ENCODE measurements around the gene TLR2. TPM values are rescaled to one million over a fixed set of nuclear protein-coding genes. Genes with fewer than 3 reads are reported as not detected.
"Not testable (repeated sequence)": the region's sequence is repeated elsewhere in the genome, so short reads cannot be mapped to it uniquely, and the experiment has no call there.

The TLR2 gene
- total RNA-seq, 4 donors from 2014 or later, result 5.3 to 26.9 (median 17.3) TPM

DNA sequence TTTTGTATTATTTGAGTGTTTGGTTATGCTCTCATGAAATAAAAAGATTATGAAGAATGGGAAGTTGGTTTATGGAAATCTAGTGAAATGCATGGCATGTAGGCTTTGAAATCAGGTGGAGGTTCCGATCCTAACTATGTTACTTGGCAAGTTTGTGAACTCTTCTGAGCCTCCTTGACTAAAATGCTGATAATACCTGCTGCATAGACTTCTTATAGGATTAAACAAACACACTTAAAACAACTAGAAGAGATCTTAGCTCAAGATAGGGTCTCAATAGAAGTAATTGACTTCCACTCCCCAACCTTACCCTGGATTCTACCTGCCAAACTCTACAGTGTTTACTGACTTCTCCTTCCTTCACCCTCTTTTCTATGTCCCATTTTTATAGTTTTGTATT lies 22.2 kb upstream of the TLR2 start:
- Histone ChIP-seq H3K4me3 (no peak overlapping the region), H3K27me3 (no peaks in the 10 kb centered on the region), H3K27ac (peak overlapping the region in 2 of 4 donors; percentile 11 to 24), H3K36me3 (no peaks in the 10 kb centered on the region), H3K9me3 (no peaks in the 10 kb centered on the region), H3K4me1 (peaks cover 0 to 10% (median 9%) of the 10 kb centered on the region in 3 donors)
- intact Hi-C loops (cut with DNase I), result no loop called here
- no peak for DNase-seq
- WGBS, 2 donors, result 81 to 88% methylated on average over 1 of the region's 1 CpG
- TF ChIP-seq CTCF (IDR thresholded peaks at IDR 0.05), result no peak
- TF ChIP-seq POLR2A (IDR thresholded peaks at IDR 0.05), result no peak

GRCh38 chr4:153663667-153664066 lies 20.4 kb upstream of the TLR2 start:
- Histone ChIP-seq H3K27me3 (no peaks in the 10 kb centered on the region), H3K4me3 (no peak overlapping the region), H3K36me3 (no peaks in the 10 kb centered on the region), H3K9me3 (no peaks in the 10 kb centered on the region), H3K4me1 (peaks cover 0 to 10% (median 9%) of the 10 kb centered on the region in 3 donors), H3K27ac (no peak overlapping the region)
- intact Hi-C loops (cut with DNase I), result no loop called here
- DNase-seq, result no peak
- TF ChIP-seq POLR2A (IDR thresholded peaks at IDR 0.05) (no peak), CTCF (IDR thresholded peaks at IDR 0.05) (no peak)
- 50 to 77% methylated on average over 1 of the region's 1 CpG for WGBS, 2 donors

- H3K9me3 ChIP-seq; H3K36me3 ChIP-seq; H3K27me3 ChIP-seq; H3K27ac ChIP-seq; intact Hi-C loops (cut with DNase I); DNase-seq; H3K4me3 ChIP-seq; H3K4me1 ChIP-seq: not testable (repeated sequence)
- 43 to 44% methylated on average over 1 of the region's 1 CpG for WGBS, 2 donors
These were observed 17.6 kb upstream of the TLR2 start for GRCh38 chr4:153666505-153666904.

DNA sequence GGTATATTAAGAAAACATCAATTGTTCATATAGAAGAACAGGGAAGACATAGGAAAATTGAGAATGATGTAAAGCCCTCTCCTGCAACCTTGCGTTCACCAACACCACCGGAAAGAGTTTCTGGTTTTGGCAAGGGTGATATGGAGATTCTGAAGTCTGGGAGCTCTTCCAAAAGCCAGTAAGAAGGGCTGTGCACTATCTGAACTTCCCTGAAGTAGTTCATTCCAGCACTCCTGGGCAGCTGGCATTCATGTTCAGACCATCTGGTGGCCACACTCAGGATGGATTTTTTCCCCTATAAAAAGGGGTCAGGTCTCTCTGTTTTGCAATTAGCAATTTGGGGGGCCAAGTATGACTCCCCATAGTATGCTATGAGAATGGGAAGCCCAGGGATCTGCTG lies 15.4 kb upstream of the TLR2 start:
- no peak for TF ChIP-seq POLR2A (IDR thresholded peaks at IDR 0.05)
- no peaks in the 10 kb centered on the region for H3K4me1 ChIP-seq
- H3K27ac ChIP-seq, result no peak overlapping the region
- 54 to 70% methylated on average over 2 of the region's 2 CpGs for WGBS, 2 donors
- H3K4me3 ChIP-seq, result no peak overlapping the region
- intact Hi-C loops (cut with DNase I), result no loop called here
- DNase-seq, result no peak
- H3K36me3 ChIP-seq, result no peaks in the 10 kb centered on the region
- no peaks in the 10 kb centered on the region for H3K9me3 ChIP-seq
- H3K27me3 ChIP-seq, result no peaks in the 10 kb centered on the region

DNA sequence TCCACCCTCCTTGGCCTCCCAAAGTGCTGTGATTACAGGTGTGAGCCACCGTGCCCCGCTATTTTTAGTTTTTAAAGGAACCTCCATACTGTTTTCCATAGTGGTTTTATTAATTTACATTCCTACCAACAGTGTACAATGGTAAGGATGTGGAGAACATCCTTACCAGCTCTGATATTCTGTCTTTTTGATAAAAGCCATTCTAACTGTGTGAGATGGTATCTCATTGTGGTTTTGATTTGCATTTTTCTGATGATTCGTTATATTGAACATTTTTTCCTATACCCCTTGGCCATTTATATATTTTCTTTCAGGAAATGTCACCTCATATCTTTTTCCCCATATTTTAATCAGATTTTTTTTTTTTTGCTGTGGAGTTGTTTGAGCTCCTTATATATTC lies 14.2 kb upstream of the TLR2 start:
- Histone ChIP-seq H3K9me3 (no peaks in the 10 kb centered on the region), H3K4me3 (no peak overlapping the region), H3K27ac (no peak overlapping the region), H3K36me3 (no peaks in the 10 kb centered on the region), H3K27me3 (no peaks in the 10 kb centered on the region), H3K4me1 (no peaks in the 10 kb centered on the region)
- no peak for TF ChIP-seq CTCF (IDR thresholded peaks at IDR 0.05)
- no peak for TF ChIP-seq POLR2A (IDR thresholded peaks at IDR 0.05)
- WGBS, 2 donors, result 48 to 57% methylated on average over 3 of the region's 3 CpGs
- intact Hi-C loops (cut with DNase I), result no loop called here
- no peak for DNase-seq

GRCh38 chr4:153676486-153676885 lies 7.6 kb upstream of the TLR2 start:
- Histone ChIP-seq H3K27me3 (no peaks in the 10 kb centered on the region), H3K4me1 (peaks cover 0 to 7% (median 3%) of the 10 kb centered on the region in 3 donors), H3K4me3 (no peak overlapping the region), H3K9me3 (no peaks in the 10 kb centered on the region), H3K36me3 (no peaks in the 10 kb centered on the region), H3K27ac (no peak overlapping the region)
- TF ChIP-seq POLR2A (IDR thresholded peaks at IDR 0.05) (no peak), CTCF (IDR thresholded peaks at IDR 0.05) (no peak)
- intact Hi-C loops (cut with DNase I), result no loop called here
- no peak for DNase-seq
- 62 to 84% methylated on average over 5 of the region's 5 CpGs for WGBS, 2 donors

All from esophagus squamous epithelium (tissue), 5 donors.